GM23338 (cell line): ENCODE results near the gene NDOR1. TPM values are rescaled to one million over a fixed set of nuclear protein-coding genes. Genes with fewer than 3 reads are reported as not detected.

ENCODE experiments used
- ATAC-seq: fragments of 200-7000 bp; cut with Tn5 transposase; 3 replicates; pipeline ENCODE4 v1.9.1; 2020
- DNase-seq: peaks from one replicate; pipeline ENCODE4 v3.0.0-alpha.2; 2015; ENCODE audit warnings: low spot score
- H2AFZ ChIP-seq: fragments of 200-600 bp; sonication (generic); 2 replicates; pipeline ENCODE4 v1.8.0; 2016; ENCODE audit warnings: antibody characterized with exemption, mild to moderate bottlenecking, moderate library complexity
- H3F3A ChIP-seq: fragments of 200-600 bp; sonication (generic); replicated peaks from 2 replicates; pipeline ENCODE4 v1.8.0; 2017; ENCODE audit warnings: antibody characterized with exemption, mixed run types, low read depth
- H3K27ac ChIP-seq: fragments of 200-600 bp; sonication (generic); 2 replicates; pipeline ENCODE4 v1.6.1; 2016; ENCODE audit warnings: low read depth
- H3K27me3 ChIP-seq: fragments of 200-600 bp; sonication (generic); 2 replicates; pipeline ENCODE4 v1.8.0; 2016; ENCODE audit warnings: mild to moderate bottlenecking, mixed run types, moderate library complexity; ENCODE audit not compliant: insufficient read depth
- H3K36me3 ChIP-seq: fragments of 200-600 bp; sonication (generic); 2 replicates; pipeline ENCODE4 v1.8.0; 2016; ENCODE audit warnings: mild to moderate bottlenecking; ENCODE audit not compliant: insufficient read depth
- H3K4me1 ChIP-seq: fragments of 200-600 bp; sonication (generic); 2 replicates; pipeline ENCODE4 v1.8.0; 2016; ENCODE audit warnings: mild to moderate bottlenecking, moderate library complexity; ENCODE audit not compliant: insufficient read depth
- H3K4me2 ChIP-seq: fragments of 200-600 bp; sonication (generic); 2 replicates; pipeline ENCODE4 v1.7.1; 2017; ENCODE audit warnings: mixed run types
- H3K4me3 ChIP-seq: fragments of 200-600 bp; sonication (generic); 2 replicates; pipeline ENCODE4 v1.6.1; 2016; ENCODE audit warnings: mixed run types
- H3K79me2 ChIP-seq: fragments of 200-600 bp; sonication (generic); replicated peaks from 2 replicates; pipeline ENCODE4 v1.8.0; 2017; ENCODE audit warnings: mild to moderate bottlenecking; ENCODE audit not compliant: insufficient read depth
- H3K9me2 ChIP-seq: fragments of 200-600 bp; sonication (generic); 2 replicates; pipeline ENCODE4 v1.8.0; 2017; ENCODE audit not compliant: insufficient read depth
- H4K20me1 ChIP-seq: fragments of 200-600 bp; sonication (generic); replicated peaks from 2 replicates; pipeline ENCODE4 v1.8.0; 2017; ENCODE audit warnings: mild to moderate bottlenecking; ENCODE audit not compliant: insufficient read depth
- H3K27ac Mint-ChIP-seq: 2 replicates; pipeline ENCODE4 v1.8.0; 2020; ENCODE audit warnings: inconsistent platforms, mild to moderate bottlenecking, moderate library complexity, mixed read lengths
- H3K27me3 Mint-ChIP-seq: 3 replicates; pipeline ENCODE4 v1.8.0; 2022; ENCODE audit warnings: low read depth, mild to moderate bottlenecking, moderate library complexity, mixed read lengths, inconsistent platforms; ENCODE audit not compliant: insufficient read depth, poor library complexity
- H3K36me3 Mint-ChIP-seq: 3 replicates; pipeline ENCODE4 v1.8.0; 2021; ENCODE audit warnings: low read depth, mild to moderate bottlenecking, inconsistent platforms, moderate library complexity, mixed read lengths
- H3K4me1 Mint-ChIP-seq: 3 replicates; pipeline ENCODE4 v1.8.0; 2020; ENCODE audit warnings: mild to moderate bottlenecking, inconsistent platforms, mixed read lengths
- H3K4me3 Mint-ChIP-seq: 3 replicates; pipeline ENCODE4 v1.8.0; 2021; ENCODE audit warnings: moderate library complexity, mild to moderate bottlenecking, inconsistent platforms, mixed read lengths
- H3K9me3 Mint-ChIP-seq: 3 replicates; pipeline ENCODE4 v1.8.0; 2020; ENCODE audit warnings: moderate library complexity, mild to moderate bottlenecking, inconsistent platforms, mixed read lengths
- CREB1 ChIP-seq: fragments of 250-450 bp; sonication (Bioruptor Pico); IDR thresholded peaks from 2 replicates; pipeline ENCODE4 v1.5.0; 2020; ENCODE audit warnings: low read depth, mild to moderate bottlenecking, moderate library complexity
- EZH2 ChIP-seq: fragments of 200-600 bp; sonication (generic); IDR thresholded peaks from one replicate; pipeline ENCODE4 v1.8.0; 2017; ENCODE audit warnings: antibody characterized with exemption, mild to moderate bottlenecking, low read depth; ENCODE audit not compliant: unreplicated experiment
- EZH2phosphoT487 ChIP-seq: fragments of 200-600 bp; sonication (generic); IDR thresholded peaks from one replicate; pipeline ENCODE4 v1.8.1; 2018; ENCODE audit warnings: antibody characterized with exemption; ENCODE audit not compliant: unreplicated experiment
- JUNB ChIP-seq: IDR thresholded peaks from one replicate; pipeline ENCODE4 v1.6.1; 2016; ENCODE audit warnings: antibody characterized with exemption; ENCODE audit not compliant: unreplicated experiment
- NANOG ChIP-seq: IDR thresholded peaks from 2 replicates; pipeline ENCODE4 v1.6.1; 2016; ENCODE audit warnings: antibody characterized with exemption, borderline replicate concordance
- POLR2AphosphoS5 ChIP-seq: IDR thresholded peaks from 2 replicates; pipeline ENCODE4 v1.6.1; 2016; ENCODE audit warnings: antibody characterized with exemption, low read depth
- STAT1 ChIP-seq: IDR thresholded peaks from one replicate; pipeline ENCODE4 v1.6.1; 2016; ENCODE audit warnings: antibody characterized with exemption; ENCODE audit not compliant: unreplicated experiment
- ZNF114 ChIP-seq: fragments of 250-450 bp; sonication (Bioruptor Pico); IDR thresholded peaks from 2 replicates; pipeline ENCODE4 v1.5.0; 2020; ENCODE audit warnings: mild to moderate bottlenecking, moderate library complexity
- polyA plus RNA-seq: library from polyadenylated mRNA; unstranded; fragments of >200 nt; fragmentation: Nextera tagmentation; extraction: Ambion mirVana; gene quantifications from 2 replicates; pipeline ENCODE4 v1.2.1, GENCODE V29; 2016
- total RNA-seq: library from RNA; depleted of rRNA; stranded (reverse); fragments of >200 nt; shearing (Covaris generic); gene quantifications from 2 replicates; pipeline ENCODE4 v1.2.3, GENCODE V29; 2014
- TF ChIP-seq, protein P1 (sequence below): fragments of 250-450 bp; sonication (Bioruptor Pico); IDR thresholded peaks from 2 replicates; pipeline ENCODE4 v1.5.0; 2020; ENCODE audit warnings: mild to moderate bottlenecking, moderate library complexity
- TF ChIP-seq, protein P2 (sequence below): IDR thresholded peaks from 2 replicates; pipeline ENCODE4 v1.6.1; 2016; ENCODE audit warnings: antibody characterized with exemption

Gene NDOR1
- total and polyA plus RNA-seq, 2 experiments from 2014 or later, result 19.4 to 38.1 TPM

DNA sequence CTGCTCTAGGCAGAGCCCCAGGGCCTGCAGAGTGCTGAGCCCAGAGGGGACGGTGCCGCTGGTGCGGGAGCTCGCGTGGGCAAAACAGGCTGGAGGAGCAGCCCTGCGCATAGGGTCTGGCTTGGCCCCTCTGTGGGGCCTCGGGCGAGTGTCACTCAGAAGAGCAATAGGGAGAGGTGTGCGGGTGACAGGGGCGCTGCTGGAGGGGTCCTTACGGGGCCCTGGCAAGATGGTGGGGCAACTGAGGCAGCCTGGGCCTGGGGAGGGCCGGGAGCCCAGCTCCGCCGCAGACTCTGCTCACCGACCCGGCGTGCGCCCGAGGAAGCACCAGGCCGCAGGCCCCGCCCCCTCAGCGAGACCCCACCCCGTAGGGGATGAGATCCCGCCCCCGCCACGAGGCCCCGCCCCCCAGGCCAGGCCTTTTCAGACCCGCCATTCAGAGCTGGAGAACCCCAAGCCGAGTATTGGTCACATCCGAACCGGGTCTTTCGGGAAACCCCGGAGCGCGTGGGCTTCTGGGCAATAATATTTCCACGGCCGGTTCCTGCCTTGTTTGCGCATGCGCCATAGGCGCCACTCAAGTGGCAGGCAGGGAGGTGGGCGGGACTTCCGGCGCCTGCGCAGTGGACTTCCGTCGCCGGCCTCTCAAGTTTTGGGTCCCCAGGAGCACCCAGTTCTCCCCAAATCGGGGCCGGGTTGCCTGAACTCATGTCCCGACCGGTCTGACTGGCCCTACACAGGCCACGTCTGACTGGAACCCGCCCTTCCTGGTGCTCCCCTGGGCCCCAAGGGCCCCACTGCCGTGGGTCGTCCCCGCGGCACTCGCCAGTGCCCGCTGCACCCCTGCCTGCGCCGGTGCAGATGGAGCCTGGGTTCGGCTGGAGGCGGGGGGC is 17.8 kb downstream of the NDOR1 start:
- Histone ChIP-seq H3K9me2 (no peaks in the 10 kb centered on the region), H3K4me1 (peaks cover 3% of the 10 kb centered on the region; the same call in 1 of the 2 replicates), H3K27ac (peak overlapping the region; percentile 76; the same call in 1 of the 2 replicates), H3K4me2 (peak overlapping the region; percentile 99), H2AFZ (peak overlapping the region; percentile 83), H3K79me2 (no peaks in the 10 kb centered on the region), H3K36me3 (no peaks in the 10 kb centered on the region), H3K27me3 (peaks cover 9% of the 10 kb centered on the region; the same call in 1 of the 2 replicates), H4K20me1 (no peaks in the 10 kb centered on the region), H3F3A (0 out of 2 replicates have a peak, but pooled peaks cover 6% of the 10 kb centered on the region), H3K4me3 (peak overlapping the region; percentile 94)
- H3K36me3 Mint-ChIP-seq, result no peaks in the 10 kb centered on the region
- H3K27me3 Mint-ChIP-seq, result peaks cover 3% of the 10 kb centered on the region
- H3K9me3 Mint-ChIP-seq, result no peaks in the 10 kb centered on the region
- peak overlapping the region; percentile 70 for H3K4me3 Mint-ChIP-seq
- TF ChIP-seq STAT1 (no peak), EZH2 (no peak), JUNB (no peak), NANOG (no peak), CREB1 (peak; percentile 54; the same call in 1 of the 2 replicates), ZNF114 (CRISPR knock-in tag) (no peak), EZH2phosphoT487 (no peak), POLR2AphosphoS5 (peak; percentile 54)
- TF ChIP-seq, protein P1, sequence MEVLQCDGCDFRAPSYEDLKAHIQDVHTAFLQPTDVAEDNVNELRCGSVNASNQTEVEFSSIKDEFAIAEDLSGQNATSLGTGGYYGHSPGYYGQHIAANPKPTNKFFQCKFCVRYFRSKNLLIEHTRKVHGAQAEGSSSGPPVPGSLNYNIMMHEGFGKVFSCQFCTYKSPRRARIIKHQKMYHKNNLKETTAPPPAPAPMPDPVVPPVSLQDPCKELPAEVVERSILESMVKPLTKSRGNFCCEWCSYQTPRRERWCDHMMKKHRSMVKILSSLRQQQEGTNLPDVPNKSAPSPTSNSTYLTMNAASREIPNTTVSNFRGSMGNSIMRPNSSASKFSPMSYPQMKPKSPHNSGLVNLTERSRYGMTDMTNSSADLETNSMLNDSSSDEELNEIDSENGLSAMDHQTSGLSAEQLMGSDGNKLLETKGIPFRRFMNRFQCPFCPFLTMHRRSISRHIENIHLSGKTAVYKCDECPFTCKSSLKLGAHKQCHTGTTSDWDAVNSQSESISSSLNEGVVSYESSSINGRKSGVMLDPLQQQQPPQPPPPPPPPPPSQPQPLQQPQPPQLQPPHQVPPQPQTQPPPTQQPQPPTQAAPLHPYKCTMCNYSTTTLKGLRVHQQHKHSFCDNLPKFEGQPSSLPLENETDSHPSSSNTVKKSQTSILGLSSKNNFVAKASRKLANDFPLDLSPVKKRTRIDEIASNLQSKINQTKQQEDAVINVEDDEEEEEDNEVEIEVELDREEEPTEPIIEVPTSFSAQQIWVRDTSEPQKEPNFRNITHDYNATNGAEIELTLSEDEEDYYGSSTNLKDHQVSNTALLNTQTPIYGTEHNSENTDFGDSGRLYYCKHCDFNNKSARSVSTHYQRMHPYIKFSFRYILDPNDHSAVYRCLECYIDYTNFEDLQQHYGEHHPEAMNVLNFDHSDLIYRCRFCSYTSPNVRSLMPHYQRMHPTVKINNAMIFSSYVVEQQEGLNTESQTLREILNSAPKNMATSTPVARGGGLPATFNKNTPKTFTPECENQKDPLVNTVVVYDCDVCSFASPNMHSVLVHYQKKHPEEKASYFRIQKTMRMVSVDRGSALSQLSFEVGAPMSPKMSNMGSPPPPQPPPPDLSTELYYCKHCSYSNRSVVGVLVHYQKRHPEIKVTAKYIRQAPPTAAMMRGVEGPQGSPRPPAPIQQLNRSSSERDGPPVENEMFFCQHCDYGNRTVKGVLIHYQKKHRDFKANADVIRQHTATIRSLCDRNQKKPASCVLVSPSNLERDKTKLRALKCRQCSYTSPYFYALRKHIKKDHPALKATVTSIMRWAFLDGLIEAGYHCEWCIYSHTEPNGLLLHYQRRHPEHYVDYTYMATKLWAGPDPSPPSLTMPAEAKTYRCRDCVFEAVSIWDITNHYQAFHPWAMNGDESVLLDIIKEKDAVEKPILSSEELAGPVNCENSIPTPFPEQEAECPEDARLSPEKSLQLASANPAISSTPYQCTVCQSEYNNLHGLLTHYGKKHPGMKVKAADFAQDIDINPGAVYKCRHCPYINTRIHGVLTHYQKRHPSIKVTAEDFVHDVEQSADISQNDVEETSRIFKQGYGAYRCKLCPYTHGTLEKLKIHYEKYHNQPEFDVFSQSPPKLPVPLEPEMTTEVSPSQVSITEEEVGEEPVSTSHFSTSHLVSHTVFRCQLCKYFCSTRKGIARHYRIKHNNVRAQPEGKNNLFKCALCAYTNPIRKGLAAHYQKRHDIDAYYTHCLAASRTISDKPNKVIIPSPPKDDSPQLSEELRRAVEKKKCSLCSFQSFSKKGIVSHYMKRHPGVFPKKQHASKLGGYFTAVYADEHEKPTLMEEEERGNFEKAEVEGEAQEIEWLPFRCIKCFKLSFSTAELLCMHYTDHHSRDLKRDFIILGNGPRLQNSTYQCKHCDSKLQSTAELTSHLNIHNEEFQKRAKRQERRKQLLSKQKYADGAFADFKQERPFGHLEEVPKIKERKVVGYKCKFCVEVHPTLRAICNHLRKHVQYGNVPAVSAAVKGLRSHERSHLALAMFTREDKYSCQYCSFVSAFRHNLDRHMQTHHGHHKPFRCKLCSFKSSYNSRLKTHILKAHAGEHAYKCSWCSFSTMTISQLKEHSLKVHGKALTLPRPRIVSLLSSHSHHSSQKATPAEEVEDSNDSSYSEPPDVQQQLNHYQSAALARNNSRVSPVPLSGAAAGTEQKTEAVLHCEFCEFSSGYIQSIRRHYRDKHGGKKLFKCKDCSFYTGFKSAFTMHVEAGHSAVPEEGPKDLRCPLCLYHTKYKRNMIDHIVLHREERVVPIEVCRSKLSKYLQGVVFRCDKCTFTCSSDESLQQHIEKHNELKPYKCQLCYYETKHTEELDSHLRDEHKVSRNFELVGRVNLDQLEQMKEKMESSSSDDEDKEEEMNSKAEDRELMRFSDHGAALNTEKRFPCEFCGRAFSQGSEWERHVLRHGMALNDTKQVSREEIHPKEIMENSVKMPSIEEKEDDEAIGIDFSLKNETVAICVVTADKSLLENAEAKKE (CRISPR knock-in tag), result no peak
- TF ChIP-seq, protein P2, sequence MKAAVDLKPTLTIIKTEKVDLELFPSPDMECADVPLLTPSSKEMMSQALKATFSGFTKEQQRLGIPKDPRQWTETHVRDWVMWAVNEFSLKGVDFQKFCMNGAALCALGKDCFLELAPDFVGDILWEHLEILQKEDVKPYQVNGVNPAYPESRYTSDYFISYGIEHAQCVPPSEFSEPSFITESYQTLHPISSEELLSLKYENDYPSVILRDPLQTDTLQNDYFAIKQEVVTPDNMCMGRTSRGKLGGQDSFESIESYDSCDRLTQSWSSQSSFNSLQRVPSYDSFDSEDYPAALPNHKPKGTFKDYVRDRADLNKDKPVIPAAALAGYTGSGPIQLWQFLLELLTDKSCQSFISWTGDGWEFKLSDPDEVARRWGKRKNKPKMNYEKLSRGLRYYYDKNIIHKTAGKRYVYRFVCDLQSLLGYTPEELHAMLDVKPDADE, result peak; percentile 68
- DNase-seq (peak; percentile 98), ATAC-seq (peak; percentile 53)
- H3K27ac Mint-ChIP-seq, result no peak overlapping the region
- H3K4me1 Mint-ChIP-seq, result peaks cover 4% of the 10 kb centered on the region; the same call in 2 of the 3 replicates
